GM21423 (cell line): ENCODE data around the gene ACTBL2.
"Not testable (repeated sequence)": the region's sequence is repeated elsewhere in the genome, so short reads cannot be mapped to it uniquely, and the experiment has no call there.

Experiments
- ATAC-seq: cut with Tn5 transposase; IDR thresholded peaks from one replicate; pipeline ENCODE4 v1.9.1; 2021; ENCODE audit warnings: mild to moderate bottlenecking, moderate library complexity; ENCODE audit not compliant: unreplicated experiment

Gene ACTBL2

DNA sequence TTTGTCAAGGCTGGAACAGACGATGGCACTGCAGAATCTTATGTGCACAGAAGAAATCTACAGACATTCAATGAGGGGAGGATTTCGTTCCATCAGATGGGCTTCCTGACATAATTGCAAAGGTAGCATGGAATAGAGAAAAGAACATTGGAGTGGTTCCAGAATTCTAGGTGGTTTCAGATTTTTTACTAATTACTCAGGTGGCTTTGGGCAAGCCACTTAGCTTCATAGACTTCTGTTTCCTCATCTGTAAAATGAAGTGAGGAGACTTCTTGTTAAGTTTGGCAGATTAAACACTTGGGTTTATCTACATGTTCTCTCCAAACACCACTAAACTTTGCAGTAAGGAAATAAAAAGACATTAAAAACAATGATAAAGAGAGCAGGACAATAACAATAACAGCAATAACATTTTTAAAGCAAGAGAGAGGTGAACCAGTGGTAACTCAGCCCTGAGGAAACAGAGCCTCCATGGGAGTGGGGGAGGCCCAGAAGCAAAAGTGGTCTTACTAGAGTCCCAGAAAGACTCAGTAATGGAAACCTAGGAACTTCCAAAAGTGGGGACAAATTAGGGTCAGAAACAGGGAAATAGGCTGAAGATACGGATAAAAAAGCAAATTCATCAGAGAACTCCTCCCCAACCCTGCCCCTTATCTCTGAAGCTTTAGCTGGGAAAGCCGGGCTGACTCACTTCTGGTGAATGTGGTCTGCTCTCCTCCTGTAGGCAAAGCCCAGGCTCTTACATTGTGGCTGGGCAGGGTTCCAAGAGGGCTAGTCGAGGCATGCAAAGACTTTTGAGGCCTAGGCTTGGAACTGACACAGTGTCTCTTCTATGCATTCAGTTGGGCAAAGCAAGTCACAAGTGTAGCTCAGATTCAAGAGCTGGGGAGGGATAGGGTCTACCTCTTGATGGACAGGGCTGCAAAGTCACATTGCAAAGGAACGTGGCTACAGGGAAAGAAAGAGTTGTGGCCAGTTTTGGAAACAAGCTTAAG, 11.8 kb upstream of the ACTBL2 start:
- peak; percentile 33 for ATAC-seq

DNA sequence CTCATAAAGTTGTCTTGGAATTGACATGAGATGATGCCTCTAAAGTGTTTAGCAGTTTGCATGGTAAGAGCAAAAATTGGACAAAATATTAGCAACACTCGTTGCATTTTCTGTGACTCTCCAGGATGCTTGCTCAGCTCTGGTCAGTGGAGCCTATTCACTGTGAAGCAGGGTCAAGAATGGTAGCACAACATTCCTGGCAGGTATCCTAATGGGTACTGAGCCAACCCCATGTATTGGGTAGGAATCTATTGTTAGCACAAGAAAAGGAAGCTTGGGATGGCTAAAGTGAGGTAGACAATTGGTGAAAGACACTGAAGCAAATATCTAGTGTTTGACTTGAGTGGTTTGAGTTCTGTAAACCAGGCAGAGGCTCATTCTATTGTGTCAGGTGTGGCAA, 10.4 kb upstream of the ACTBL2 start:
- ATAC-seq: no peak

DNA sequence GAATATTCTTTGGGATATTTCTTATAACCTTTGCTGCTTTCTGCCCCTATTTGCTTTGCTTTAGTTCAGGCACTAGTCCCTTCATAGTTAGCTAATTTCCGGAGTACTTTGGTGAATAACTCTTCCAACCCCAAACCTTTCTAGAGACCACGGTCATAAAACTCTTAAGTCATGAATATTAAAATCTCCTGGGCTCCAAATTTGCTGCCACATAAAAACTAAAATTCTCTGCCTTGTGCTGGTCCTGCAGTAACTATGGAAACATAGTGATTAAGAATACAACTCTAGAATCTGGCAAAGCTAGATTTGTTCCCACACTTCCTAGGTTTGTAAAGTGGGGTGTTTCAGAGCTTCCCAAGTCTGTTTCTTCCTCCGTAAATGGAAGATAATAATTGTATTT, 10.0 kb upstream of the ACTBL2 start:
- no peak for ATAC-seq

DNA sequence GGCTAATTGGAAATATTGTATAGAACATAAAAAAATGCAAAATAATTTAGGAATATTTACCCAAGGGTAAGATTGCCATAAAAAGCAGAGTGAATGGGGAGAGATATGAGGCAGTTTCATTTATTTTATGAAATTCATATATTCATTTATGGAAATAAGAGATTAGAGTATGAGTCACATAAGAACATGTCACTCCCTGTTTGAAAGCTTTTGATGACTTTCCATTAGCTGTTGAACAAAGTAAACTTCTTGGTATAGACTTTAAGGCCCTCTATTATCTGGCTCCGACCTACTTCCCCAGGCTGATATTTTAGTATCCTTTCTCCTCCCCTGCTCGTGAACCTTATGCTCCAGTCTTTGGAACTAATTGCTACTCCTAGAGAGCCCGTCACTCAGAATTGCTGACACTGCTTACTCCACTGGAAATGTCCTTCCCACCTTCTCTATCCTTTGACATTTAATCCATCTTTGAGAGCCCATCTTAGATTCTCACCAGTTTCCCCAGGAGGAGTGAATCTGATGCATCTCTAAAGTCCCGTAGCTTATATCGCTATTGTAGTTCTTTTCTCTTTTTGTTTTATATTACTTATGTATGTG, 8.9 kb upstream of the ACTBL2 start:
- ATAC-seq: no peak

DNA sequence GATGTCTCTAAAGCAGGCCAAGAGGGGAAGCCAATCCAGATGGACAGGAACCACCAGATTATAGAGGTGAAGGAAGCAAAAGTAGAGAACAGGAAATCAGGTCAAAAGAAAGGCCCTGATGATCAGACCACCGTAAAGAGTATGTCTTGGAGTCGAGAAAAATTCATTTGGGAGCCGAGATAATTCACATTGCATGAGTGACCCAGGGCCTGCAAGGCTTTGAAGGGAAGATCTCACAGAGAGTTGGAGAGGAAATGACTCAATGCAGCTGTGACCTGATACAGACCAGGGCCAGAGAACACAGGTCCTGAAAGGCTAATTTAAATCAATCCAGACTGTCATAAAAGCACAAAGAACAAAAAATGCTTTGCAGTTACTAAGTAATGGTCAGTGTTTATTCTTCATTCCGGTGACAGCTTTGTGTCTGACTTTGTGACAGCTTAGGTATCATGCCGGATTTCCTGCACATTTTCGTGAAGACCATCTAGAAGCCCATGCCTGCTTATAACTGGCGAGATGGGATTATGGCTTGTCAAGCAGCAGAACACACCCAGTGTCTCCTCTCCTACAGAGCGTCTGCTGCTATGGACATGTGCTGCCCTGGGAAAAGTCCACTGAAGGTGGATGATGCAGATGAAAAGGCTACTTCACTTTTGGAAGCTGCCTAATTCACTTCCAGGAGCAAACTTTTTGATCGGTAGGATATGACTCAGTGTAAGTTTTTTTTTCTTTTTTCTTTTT, 5.8 kb upstream of the ACTBL2 start:
- no peak for ATAC-seq

DNA sequence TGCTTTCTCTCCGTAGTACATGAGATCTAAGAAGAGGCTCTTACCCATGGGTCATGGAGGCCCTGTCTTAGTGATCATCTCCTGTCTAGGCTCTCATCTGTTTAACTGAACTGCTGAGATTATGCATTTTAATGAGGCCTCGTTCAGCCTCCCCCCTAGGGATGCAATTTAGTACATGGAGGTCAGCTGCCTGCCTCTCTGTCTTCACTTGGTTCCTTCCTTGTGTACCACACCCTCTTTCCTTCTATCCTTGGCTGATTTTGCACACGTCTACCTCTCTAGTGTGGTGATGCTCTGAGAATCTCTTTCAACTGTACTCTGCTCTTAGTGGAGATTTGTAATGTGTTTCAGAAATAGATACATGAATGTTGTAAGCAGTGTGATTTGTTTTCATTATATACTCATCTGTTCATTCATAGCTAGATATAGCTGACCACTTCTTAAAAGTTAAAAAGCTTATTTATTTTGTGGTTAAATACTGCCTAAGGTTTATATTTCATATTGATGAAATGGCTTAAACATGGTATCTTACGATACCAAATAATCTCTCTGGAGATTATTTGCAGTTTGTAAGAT, 3.5 kb upstream of the ACTBL2 start:
- no peak for ATAC-seq

DNA sequence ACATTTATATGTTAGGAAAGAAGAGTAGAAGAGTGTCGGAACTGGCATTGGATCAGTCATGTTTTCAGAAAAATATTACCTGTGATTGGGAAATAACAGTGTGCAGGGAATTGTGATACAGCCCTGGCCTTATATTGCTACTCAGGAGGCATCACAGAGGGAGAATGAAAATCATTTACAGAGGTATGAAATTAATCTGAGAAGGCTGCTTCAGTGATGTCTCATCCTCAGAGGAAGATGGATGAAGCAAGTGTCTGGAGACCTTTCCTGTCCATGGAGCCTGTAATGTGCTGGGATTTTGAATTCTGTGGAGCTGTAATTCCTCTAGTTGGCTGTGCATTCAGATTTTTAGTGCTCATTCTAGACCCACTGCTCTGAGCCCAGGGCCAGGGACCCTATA, 3.8 kb downstream of the ACTBL2 start:
- no peak for ATAC-seq

DNA sequence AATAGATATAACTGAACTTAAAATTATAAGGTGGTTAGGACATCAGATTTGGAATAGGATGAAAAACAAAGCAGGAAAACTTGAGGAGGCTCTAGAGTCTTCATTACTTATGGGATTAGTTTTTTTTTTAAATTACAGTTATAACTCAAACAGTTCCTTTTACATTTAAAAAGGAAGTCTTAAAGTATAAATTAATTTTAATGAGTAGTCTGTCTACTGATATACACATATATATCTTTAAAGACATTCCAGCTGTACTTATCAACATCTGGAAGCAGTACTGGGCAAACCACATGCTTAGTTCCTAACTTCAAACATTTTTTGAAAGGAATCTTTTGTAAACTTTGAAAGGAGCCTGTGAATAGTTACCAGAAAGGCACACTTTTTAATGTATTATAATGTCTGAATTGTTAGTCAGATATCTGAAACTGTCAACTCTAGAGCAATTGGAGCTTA, 6.0 kb downstream of the ACTBL2 start:
- no peak for ATAC-seq

DNA sequence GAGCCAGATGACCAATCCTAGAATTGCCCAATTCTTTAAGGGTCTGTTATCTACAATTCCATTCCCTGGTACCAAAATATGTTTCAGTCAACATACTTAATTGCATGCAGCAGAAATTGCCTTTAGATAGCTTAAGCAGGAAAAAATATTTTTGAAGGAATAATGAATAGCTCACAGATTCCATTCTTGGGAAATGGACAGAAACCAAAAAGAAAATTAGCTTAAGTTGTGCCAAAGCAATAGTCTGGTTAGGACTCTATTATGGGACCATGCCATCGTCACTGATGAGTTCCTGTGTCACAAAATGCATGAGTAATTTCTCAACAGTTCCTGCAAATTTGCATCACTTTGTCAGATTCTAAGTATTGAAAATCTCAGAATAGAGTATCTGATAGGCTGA, 12.3 kb downstream of the ACTBL2 start:
- ATAC-seq: no peak

DNA sequence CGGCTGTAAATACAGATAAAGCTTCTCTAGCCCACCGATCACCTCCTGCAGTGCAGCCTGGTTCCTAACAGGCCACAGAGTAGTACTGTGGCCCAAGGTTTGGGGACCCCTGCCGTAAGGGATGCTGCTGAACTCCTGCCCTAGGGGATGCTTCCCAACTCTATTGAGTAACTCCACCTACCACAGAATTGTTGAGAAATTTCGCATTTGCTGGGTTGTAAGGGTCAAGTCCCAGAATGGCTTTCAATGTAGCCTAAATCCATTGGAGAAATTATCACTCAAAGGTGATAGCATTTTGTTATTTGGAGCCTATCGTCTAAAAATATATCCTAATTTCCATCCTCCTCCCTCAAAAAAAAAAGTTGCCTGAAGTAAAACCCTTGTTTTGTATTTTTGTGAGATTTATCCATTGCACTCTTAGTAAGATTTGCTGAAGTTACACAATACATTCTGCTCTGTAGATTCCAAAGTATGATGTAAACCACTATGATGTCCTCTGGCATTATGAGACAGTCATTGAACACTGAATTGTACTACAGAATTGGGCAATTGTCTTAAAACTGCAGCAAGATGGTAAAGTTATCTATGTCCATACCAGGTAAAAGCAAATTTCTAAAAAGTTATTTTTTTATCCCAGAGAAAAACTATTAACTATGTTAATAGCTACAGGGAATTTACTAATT, 14.0 kb downstream of the ACTBL2 start:
- no peak for ATAC-seq

DNA sequence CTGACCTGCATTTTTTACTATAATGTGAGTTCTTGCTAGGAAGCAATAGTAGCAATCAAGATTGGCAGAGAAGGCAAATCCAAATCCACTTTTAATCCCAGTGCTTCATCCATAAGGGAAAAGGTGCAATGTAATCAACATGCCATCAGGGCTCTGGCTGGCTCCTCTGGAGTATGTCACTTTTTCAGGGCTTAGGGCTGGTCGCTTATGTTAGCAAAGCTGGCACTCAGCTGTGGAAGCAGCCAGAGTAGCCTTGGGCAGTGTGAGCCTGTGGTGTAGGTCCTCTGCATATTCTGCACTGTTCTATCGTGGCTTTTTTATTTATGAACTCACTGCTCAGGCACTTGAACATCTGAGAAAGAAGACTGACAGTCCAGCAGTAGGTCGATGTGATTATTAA, 16.1 kb downstream of the ACTBL2 start:
- no peak for ATAC-seq

DNA sequence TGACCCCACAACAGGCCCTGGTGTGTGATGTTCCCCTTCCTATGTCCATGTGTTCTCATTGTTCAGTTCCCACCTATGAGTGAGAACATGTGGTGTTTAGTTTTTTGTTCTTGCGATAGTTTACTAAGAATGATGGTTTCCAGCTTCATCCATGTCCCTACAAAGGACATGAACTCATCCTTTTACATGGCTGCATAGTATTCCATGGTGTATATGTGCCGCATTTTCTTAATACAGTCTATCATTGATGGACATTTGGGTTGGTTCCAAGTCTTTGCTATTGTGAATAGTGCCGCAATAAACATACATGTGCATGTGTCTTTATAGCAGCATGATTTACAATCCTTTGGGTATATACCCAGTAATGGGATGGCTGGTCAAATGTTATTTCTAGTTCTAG, 22.6 kb downstream of the ACTBL2 start:
- not testable (repeated sequence) for ATAC-seq

DNA sequence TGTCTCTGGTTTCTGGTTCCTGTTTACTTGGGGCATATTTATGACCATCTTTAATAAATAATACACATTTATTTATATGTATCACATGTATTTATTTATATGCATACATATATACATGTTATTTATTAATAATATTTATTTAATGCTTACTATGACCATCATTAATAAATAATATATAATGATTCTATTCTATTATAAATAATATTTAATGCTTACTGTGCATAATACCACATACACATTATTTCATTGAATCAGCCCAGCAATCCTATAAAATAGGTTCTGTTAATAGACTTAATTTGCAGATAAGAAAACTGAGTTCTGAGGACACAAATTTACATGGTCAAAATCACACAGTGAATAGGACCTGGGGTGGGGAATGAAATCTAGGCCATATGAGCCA, 24.2 kb downstream of the ACTBL2 start:
- ATAC-seq: no peak

DNA sequence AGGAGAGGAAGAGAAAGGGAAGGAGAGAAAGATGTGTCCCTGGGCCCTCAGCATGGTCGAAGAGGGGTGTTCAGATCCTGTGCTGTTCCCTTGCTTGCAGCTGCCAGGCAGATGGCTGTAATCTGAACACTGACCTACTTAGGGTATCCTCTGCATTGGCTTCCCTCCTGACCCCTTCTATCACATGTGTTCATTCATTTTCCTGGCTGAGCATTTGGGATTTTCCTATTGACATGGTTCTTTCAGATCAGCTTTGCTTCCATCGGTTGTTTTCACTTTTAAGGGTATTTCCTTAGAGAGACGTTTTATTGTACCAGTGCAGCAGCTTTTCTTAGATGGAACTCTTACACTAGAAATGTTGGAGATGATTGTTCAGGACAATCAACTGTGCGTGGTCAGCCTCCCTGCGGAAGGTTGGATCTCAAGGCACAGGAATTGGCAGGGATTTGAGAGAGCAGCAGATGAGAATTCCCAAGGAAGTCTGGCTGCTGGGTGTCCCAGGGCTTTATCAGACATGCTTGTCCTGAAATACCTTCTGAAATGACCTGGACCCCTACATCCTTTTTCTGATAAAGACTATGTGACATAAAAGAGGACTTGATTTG, 26.0 kb downstream of the ACTBL2 start:
- ATAC-seq: no peak

DNA sequence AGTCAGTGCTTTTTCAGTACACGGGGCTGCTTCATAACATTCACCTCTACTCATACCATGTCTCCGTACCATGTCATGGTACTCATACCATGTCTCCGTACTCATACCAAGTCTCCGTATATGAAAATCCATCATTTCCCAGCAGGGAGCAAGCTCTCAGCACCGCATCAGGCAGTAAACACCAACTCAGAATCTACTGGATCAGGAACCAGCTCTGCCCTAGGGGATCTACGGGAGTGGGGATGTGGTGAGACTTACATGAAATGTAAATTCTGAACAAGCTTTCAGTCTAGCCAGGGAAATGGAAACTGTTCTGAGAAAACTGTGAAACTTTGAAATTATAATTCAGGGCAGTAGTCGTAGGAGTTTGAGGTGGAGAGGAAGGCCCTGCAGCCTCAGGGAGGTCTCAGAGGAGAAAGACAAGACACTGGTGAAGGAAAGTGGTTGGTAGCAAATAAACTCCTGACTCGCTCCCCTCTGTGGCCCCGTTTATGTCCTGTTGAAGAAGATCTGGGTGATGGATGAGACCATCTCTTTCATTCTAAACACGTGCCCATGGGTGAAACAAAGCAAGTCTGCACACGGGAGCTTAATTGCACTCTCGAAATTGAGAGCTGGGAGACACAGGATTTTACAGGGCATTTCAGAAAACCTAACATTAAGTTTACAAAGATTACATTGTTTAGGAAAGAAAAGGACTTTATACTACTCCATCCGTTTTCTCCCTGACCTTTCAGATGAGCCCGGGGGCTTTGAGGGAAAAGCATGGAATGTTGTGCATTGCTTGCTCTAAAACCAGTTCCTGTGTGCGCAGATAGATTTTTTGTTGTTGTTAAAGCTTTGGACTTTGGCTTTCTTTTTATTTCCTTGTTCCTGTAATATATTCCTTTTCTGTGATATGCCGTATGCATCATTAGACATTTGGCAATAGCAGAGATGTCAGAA, 26.8 kb downstream of the ACTBL2 start:
- no peak for ATAC-seq

DNA sequence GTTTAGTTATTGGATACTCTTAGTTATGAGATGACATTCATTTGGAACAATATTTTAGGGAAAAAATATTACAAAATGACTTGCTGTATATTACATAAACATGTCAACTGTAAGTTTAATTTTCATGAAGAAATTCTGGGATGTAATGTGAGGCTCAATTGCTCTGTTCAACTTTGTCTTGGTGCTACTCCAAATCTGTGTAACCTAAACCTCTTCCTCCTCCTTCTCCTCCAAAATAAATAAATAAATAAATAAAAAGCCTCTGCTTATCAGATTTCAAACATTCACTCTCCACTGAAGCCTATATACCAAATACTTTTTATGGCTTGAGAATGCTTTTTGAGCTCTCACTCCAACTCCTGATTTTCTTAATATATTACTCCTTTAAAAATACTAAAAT, 27.7 kb downstream of the ACTBL2 start:
- no peak for ATAC-seq

DNA sequence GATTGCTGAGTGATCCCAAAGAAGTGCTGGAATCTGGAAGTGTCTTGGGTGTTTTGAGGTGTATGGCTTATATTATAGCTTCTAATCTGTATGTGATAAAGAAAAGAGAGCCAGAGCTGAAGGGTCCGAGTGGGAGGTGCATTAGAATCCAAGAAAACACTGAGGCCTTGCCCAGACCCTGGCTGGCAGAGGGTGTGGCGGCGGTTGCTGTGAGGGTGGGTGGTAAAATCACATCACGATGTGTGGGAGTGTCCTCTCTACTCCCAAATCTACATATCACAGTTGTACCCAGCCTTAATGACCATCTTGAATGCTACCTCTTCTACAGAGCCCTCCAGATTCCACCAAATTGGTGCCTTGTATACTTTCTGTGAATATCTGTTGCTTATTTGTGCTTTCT, 28.9 kb downstream of the ACTBL2 start:
- no peak for ATAC-seq

DNA sequence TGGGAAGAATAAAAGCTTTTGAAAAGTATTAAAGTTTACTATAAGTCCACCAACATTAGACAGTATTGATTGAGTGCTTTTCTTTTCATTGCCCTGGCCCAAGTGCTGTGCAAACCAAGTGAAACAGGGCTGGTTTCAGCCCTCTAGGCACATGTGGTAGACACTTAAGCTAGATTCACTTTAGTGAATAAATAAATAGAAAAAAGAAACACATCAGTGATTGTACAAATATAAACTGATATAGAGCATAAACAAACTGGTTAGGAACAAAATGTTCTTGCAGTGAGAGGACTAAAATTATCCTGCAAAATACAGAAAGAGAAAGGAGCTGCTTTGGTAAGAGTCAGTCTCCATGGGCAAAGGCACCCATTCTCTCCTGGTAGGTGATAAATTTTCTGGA, 29.7 kb downstream of the ACTBL2 start:
- no peak for ATAC-seq
